Endothelial cell of umbilical vein (primary cell): ENCODE results near the gene TLNRD1.

Experiments used
- EZH2 ChIP-seq: IDR thresholded peaks from 2 replicates; pipeline ENCODE4 v1.6.1; 2012; ENCODE audit warnings: borderline replicate concordance, low read depth, mild to moderate bottlenecking, moderate library complexity, low read length, inconsistent platforms; ENCODE audit not compliant: severe bottlenecking
- MYC ChIP-seq: IDR thresholded peaks from one replicate; pipeline ENCODE4 v1.6.1; 2011; ENCODE audit warnings: mild to moderate bottlenecking, low read depth, low read length
- POLR2A ChIP-seq: IDR thresholded peaks from 2 replicates; pipeline ENCODE4 v1.6.1; 2012; ENCODE audit warnings: low read depth, mild to moderate bottlenecking, control low read depth, low read length
- POLR2AphosphoS5 ChIP-seq: IDR thresholded peaks from 2 replicates; pipeline ENCODE4 v1.6.1; 2012; ENCODE audit warnings: low read depth, mild to moderate bottlenecking, control low read depth, low read length, moderate library complexity; ENCODE audit not compliant: insufficient read depth
- TF ChIP-seq, protein P1 (sequence below), 2 donors: IDR thresholded peaks; 1 replicate in 1 of 2; 2 replicates in 1 of 2; pipeline ENCODE4 v1.5.1; 2011; ENCODE audit warnings: low read length in 2 of 2, mild to moderate bottlenecking in 2 of 2, moderate library complexity in 2 of 2, control low read depth in 1 of 2, inconsistent platforms in 1 of 2, low read depth in 1 of 2; ENCODE audit not compliant: insufficient read depth in 1 of 2; ENCODE audit errors: extremely low read depth in 1 of 2
- TF ChIP-seq, protein P2 (sequence below): IDR thresholded peaks from 2 replicates; pipeline ENCODE4 v1.6.1; 2011; ENCODE audit not compliant: insufficient read depth, insufficient read length

DNA sequence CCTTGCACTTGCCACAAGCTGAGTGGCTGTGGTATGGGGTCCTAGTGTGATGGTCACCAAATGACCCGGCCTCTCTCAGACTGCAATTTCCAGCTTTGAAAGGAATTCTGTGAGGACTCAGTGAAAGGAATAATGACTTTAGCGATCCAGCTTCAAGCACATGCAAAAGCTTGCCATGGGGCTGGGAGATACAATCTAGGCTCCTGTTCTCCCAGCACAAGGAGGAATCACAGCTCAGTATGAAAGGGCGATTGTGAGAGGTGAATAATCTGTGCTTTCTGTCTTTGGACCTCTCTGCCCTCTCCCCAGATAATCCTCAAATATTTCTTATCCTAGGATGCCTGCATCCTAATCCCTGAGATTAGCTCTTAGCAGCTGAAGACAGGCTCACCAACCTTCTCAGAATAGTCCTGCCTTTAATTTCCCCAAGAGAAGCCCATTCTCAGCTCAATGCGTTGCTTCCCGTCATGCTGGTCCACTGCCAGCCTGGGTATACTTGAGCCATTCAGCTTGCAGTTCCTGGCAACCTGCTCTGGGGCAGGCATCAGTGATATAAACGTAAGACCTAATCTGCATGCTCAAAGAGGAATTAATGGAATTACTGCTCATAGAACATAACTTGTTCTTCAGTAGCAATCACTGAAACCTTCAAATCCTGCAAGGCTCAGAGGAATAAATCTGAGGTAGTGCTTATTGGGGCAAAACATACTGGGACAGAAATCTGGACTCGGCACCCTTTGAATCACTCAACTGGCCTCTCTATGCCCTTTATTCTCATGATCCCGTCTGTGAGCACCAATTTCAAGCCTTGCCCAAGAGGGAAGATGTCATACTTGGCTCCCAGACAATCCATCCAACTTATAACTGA is 15.1 kb downstream of the TLNRD1 start:
- TF ChIP-seq, protein P1, sequence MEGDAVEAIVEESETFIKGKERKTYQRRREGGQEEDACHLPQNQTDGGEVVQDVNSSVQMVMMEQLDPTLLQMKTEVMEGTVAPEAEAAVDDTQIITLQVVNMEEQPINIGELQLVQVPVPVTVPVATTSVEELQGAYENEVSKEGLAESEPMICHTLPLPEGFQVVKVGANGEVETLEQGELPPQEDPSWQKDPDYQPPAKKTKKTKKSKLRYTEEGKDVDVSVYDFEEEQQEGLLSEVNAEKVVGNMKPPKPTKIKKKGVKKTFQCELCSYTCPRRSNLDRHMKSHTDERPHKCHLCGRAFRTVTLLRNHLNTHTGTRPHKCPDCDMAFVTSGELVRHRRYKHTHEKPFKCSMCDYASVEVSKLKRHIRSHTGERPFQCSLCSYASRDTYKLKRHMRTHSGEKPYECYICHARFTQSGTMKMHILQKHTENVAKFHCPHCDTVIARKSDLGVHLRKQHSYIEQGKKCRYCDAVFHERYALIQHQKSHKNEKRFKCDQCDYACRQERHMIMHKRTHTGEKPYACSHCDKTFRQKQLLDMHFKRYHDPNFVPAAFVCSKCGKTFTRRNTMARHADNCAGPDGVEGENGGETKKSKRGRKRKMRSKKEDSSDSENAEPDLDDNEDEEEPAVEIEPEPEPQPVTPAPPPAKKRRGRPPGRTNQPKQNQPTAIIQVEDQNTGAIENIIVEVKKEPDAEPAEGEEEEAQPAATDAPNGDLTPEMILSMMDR (IDR thresholded peaks at IDR 0.05; ENCODE audit: extremely low read depth in 1 of 2, insufficient read depth in 1 of 2, low read depth in 1 of 2, low read length in 2 of 2): no peak
- TF ChIP-seq POLR2A: no peak
- TF ChIP-seq MYC: no peak
- no peak for TF ChIP-seq POLR2AphosphoS5
- no peak for TF ChIP-seq EZH2
- TF ChIP-seq, protein P2, sequence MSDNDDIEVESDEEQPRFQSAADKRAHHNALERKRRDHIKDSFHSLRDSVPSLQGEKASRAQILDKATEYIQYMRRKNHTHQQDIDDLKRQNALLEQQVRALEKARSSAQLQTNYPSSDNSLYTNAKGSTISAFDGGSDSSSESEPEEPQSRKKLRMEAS: no peak
